NCI-H2171 (cell line): ENCODE data around the gene TRIB2.

Experiments used
- DNase-seq: peaks from one replicate; lab custom pipeline; 2025; lab: John Stamatoyannopoulos, UW

TRIB2 gene

GRCh38 chr2:12720754-12721378, 4.1 kb downstream of the TRIB2 start:
- DNase-seq, result no peak

GRCh38 chr2:12721566-12722446, 5.1 kb downstream of the TRIB2 start:
- DNase-seq, result no peak

- no peak for DNase-seq
Measured at GRCh38 chr2:12722447-12723316, 5.9 kb downstream of the TRIB2 start.

GRCh38 chr2:12723736-12724463, 7.2 kb downstream of the TRIB2 start:
- no peak for DNase-seq

- no peak for DNase-seq
Measured at GRCh38 chr2:12725233-12726187, 8.8 kb downstream of the TRIB2 start.

- no peak for DNase-seq
Measured at GRCh38 chr2:12726271-12726670, 9.5 kb downstream of the TRIB2 start.

- no peak for DNase-seq
Measured at GRCh38 chr2:12727065-12727464, 10.3 kb downstream of the TRIB2 start.

- no peak for DNase-seq
Measured at GRCh38 chr2:12727641-12728040, 10.9 kb downstream of the TRIB2 start.

- no peak for DNase-seq
Measured at GRCh38 chr2:12728221-12728777, 11.6 kb downstream of the TRIB2 start.

GRCh38 chr2:12730265-12730664, 13.5 kb downstream of the TRIB2 start:
- no peak for DNase-seq

GRCh38 chr2:12731701-12732280, 15.1 kb downstream of the TRIB2 start:
- DNase-seq, result no peak

- DNase-seq, result no peak
Measured at GRCh38 chr2:12732651-12733050, 15.9 kb downstream of the TRIB2 start.

GRCh38 chr2:12733846-12734245, 17.1 kb downstream of the TRIB2 start:
- DNase-seq, result no peak

GRCh38 chr2:12734914-12735654, 18.3 kb downstream of the TRIB2 start:
- no peak for DNase-seq

- no peak for DNase-seq
Measured at GRCh38 chr2:12737297-12737696, 20.6 kb downstream of the TRIB2 start.

GRCh38 chr2:12737738-12738485, 21.2 kb downstream of the TRIB2 start:
- no peak for DNase-seq

- no peak for DNase-seq
Measured at GRCh38 chr2:12739721-12740254, 23.1 kb downstream of the TRIB2 start.

- DNase-seq, result no peak
Measured at GRCh38 chr2:12741380-12741779, 24.6 kb downstream of the TRIB2 start.
